Neural crest cell (in vitro differentiated cells): ENCODE results near the gene PELI3. TPM values are rescaled to one million over a fixed set of nuclear protein-coding genes. Genes with fewer than 3 reads are reported as not detected.

Source experiments
- DNase-seq: peaks from one replicate; pipeline ENCODE4 v3.0.0; 2021; ENCODE audit warnings: low read depth, mixed read lengths, low spot score
- H3K27ac Mint-ChIP-seq: one replicate; pipeline ENCODE4 v1.8.0; 2021; ENCODE audit warnings: mild to moderate bottlenecking, mixed read lengths; ENCODE audit not compliant: unreplicated experiment
- H3K27me3 Mint-ChIP-seq: 2 replicates; pipeline ENCODE4 v1.8.0; 2021; ENCODE audit warnings: low read depth, mild to moderate bottlenecking, mixed read lengths
- H3K36me3 Mint-ChIP-seq: 2 replicates; pipeline ENCODE4 v1.8.0; 2021; ENCODE audit warnings: low read depth, mild to moderate bottlenecking, mixed read lengths
- H3K4me1 Mint-ChIP-seq: 2 replicates; pipeline ENCODE4 v1.8.0; 2021; ENCODE audit warnings: mixed read lengths
- H3K4me3 Mint-ChIP-seq: one replicate; pipeline ENCODE4 v1.8.0; 2021; ENCODE audit warnings: mild to moderate bottlenecking, mixed read lengths
- H3K9me3 Mint-ChIP-seq: 2 replicates; pipeline ENCODE4 v1.8.0; 2021; ENCODE audit warnings: mixed read lengths
- total RNA-seq: library from RNA; stranded (reverse); gene quantifications from 2 replicates; pipeline ENCODE4 v1.2.1, GENCODE V29; 2021
- TF ChIP-seq, protein P1 (sequence below): fragments of 200-600 bp; sonication (generic); conservative IDR thresholded peaks from 2 replicates; pipeline ENCODE4 v1.5.0; 2021; ENCODE audit warnings: antibody characterized with exemption, mild to moderate bottlenecking

PELI3 gene
- total RNA-seq, 1 donor from 2014 or later, result 13.3 TPM

DNA sequence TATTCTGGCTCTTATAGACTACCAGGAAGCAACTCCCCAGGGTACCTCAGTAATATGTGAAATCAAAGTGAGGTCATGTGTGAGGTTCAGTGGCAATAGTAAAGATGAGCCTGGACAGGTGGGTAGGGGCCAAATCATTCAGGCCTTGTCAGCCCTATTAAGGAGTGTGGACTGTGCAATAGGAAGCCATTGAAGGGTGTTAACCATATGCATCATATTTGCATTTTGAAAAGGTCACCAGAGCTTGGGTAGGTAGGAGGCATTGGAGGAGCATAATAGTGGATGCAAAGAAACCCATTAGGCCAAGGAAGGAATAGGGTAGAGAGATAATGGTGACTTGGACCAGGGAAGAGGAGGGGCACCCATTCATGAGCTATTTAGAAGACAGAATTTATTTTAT lies 19.7 kb upstream of the PELI3 start:
- TF ChIP-seq, protein P1, sequence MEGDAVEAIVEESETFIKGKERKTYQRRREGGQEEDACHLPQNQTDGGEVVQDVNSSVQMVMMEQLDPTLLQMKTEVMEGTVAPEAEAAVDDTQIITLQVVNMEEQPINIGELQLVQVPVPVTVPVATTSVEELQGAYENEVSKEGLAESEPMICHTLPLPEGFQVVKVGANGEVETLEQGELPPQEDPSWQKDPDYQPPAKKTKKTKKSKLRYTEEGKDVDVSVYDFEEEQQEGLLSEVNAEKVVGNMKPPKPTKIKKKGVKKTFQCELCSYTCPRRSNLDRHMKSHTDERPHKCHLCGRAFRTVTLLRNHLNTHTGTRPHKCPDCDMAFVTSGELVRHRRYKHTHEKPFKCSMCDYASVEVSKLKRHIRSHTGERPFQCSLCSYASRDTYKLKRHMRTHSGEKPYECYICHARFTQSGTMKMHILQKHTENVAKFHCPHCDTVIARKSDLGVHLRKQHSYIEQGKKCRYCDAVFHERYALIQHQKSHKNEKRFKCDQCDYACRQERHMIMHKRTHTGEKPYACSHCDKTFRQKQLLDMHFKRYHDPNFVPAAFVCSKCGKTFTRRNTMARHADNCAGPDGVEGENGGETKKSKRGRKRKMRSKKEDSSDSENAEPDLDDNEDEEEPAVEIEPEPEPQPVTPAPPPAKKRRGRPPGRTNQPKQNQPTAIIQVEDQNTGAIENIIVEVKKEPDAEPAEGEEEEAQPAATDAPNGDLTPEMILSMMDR, result no peak
- H3K27me3 Mint-ChIP-seq, result peaks cover 66% of the 10 kb centered on the region
- no peak overlapping the region for H3K4me3 Mint-ChIP-seq
- peaks cover under 1% of the 10 kb centered on the region for H3K9me3 Mint-ChIP-seq
- H3K4me1 Mint-ChIP-seq, result no peaks in the 10 kb centered on the region
- DNase-seq, result no peak
- H3K27ac Mint-ChIP-seq, result no peak overlapping the region
- no peaks in the 10 kb centered on the region for H3K36me3 Mint-ChIP-seq

DNA sequence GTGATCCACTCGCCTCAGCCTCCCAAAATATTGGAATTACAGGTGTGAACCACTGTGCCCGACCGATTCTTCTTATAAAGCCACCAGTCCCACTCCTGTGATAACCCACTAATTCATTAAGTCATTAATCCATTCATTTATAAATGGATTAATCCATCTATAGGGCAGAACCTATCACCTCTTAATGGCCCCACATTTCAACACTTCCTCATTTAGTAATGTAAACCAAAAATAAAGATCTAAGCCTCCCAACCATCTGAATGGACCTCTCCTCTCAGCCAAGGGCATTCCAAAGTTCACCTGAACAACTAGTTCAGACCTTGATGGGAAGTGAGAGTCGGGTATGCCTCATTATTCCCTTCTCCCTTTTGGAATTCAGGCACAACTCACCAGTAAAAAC lies 18.2 kb upstream of the PELI3 start:
- DNase-seq, result no peak
- H3K9me3 Mint-ChIP-seq, result peaks cover 5% of the 10 kb centered on the region
- TF ChIP-seq, protein P1, result no peak
- peaks cover 60% of the 10 kb centered on the region for H3K27me3 Mint-ChIP-seq
- H3K4me3 Mint-ChIP-seq, result no peak overlapping the region
- H3K4me1 Mint-ChIP-seq, result no peaks in the 10 kb centered on the region
- no peaks in the 10 kb centered on the region for H3K36me3 Mint-ChIP-seq
- H3K27ac Mint-ChIP-seq, result no peak overlapping the region

DNA sequence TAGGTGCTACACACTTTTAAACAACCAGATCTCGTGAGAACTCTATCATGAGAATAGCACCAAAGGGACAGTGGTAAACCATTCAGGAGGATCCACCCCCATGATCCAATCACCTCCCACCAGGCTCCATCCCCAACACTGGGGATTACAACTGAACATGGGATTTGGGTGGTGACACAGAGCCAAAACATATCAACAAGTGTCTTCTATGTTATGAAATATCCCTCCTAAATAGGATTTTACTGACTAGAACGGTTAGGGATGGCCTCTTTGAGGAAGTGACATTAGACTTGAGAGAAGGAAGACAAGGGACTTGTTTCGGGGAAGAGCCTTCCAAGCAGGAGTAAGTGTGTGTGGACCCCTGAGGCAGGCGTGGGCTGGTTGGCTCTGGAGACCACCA lies 16.1 kb upstream of the PELI3 start:
- no peaks in the 10 kb centered on the region for H3K4me1 Mint-ChIP-seq

DNA sequence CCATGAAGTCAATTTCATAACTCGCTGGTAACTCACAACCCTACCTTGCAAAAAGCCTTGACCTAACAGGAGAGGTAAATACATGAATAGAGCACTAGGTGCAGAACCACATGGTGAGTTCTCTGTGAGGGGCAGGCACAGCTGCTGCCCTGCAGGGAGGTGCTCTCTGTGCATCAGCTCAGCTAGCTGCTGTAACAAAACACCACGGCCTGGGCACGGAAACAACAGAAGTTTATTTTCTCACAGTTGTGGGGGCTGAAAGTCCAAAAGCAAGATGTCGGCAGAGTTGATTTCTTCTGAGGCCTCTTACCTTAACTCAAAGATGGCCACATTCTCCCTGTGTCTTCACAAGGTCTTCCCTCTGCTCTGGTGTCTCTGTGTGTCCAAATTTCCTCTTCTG lies 15.0 kb upstream of the PELI3 start:
- H3K4me3 Mint-ChIP-seq, result no peak overlapping the region

More for the DNA sequence above, 16.1 kb upstream of the PELI3 start:
- Mint-ChIP-seq H3K27me3 (peaks cover 70% of the 10 kb centered on the region), H3K4me3 (no peak overlapping the region), H3K27ac (no peak overlapping the region), H3K9me3 (peaks cover 5% of the 10 kb centered on the region), H3K36me3 (no peaks in the 10 kb centered on the region)
- no peak for DNase-seq
- TF ChIP-seq, protein P1, result no peak

DNA sequence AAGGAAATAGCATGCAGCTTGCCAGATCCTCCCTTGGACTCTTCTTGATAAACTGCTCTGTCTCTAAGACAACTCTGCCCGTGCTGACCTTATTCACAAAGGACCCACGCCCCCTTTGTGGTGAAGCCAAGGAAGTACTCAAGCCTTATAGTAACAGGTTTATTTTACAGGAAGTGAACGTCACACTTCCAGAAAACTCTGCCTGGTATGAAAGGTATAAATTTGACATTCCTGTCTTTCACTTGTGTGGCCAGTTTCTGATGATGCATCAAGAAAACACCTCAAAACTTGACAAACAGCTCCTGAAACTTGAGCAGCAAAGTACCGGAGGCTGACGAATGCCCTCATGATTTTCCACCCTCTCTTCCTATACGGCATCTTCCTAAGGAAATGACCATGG lies 12.5 kb upstream of the PELI3 start:
- Mint-ChIP-seq H3K27ac (no peak overlapping the region), H3K36me3 (no peaks in the 10 kb centered on the region), H3K4me1 (no peaks in the 10 kb centered on the region), H3K9me3 (peaks cover 5% of the 10 kb centered on the region), H3K4me3 (no peak overlapping the region), H3K27me3 (peaks cover 53% of the 10 kb centered on the region)
- TF ChIP-seq, protein P1, result no peak
- no peak for DNase-seq

More for the DNA sequence above, 15.0 kb upstream of the PELI3 start:
- TF ChIP-seq, protein P1, result no peak
- Mint-ChIP-seq H3K4me1 (no peaks in the 10 kb centered on the region), H3K9me3 (peaks cover 5% of the 10 kb centered on the region), H3K36me3 (no peaks in the 10 kb centered on the region), H3K27ac (no peak overlapping the region), H3K27me3 (peaks cover 60% of the 10 kb centered on the region)
- DNase-seq, result no peak

DNA sequence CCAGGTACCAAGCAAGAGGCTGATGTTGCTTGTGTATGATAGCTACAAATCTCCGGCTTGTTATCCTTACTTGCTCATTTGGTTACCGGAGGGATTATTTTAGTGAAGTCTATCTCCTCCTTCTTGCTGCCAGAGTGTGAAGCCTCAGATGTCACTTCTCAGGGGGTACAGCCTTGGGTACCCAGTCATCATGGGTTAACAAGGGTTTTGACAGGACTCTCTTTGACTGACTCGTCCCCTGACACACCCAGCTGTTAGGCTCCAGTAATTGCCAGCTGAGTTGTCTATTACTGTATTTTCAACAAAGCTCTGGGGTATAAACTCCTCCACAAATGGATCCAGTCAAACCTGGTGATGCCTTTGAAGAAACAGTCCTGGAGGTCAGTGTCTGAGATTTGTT lies 11.9 kb upstream of the PELI3 start:
- DNase-seq, result no peak
- Mint-ChIP-seq H3K9me3 (peaks cover 5% of the 10 kb centered on the region), H3K36me3 (no peaks in the 10 kb centered on the region), H3K4me1 (no peaks in the 10 kb centered on the region), H3K27me3 (peaks cover 51% of the 10 kb centered on the region), H3K4me3 (no peak overlapping the region), H3K27ac (no peak overlapping the region)
- TF ChIP-seq, protein P1, result no peak
